D341Med (cell line): Measurements from ENCODE around the gene CLPTM1L.
"Not testable (repeated sequence)": the region's sequence is repeated elsewhere in the genome, so short reads cannot be mapped to it uniquely, and the experiment has no call there.

Source experiments
- DNase-seq: peaks from one replicate; pipeline ENCODE4 v3.0.0; 2012; ENCODE audit warnings: low spot score

CLPTM1L gene

DNA sequence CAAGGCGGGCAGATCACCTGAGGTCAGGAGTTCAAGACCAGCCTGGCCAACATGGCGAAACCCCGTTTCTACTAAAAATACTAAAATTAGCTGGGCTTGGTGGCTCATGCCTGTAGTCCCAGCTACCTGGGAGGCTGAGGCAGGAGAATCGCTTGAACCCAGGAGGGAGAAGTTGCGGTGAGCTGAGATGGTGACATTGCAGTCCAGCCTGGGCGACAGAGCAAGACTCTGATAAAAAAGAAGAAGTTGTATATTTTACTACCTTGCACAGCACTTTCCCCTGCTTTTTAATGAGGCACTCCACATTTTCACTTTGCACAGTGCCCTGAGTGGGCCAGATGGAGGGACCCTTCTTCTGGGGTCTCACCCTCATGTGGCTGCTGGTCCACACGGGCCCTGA, 15.5 kb upstream of the CLPTM1L start:
- not testable (repeated sequence) for DNase-seq

DNA sequence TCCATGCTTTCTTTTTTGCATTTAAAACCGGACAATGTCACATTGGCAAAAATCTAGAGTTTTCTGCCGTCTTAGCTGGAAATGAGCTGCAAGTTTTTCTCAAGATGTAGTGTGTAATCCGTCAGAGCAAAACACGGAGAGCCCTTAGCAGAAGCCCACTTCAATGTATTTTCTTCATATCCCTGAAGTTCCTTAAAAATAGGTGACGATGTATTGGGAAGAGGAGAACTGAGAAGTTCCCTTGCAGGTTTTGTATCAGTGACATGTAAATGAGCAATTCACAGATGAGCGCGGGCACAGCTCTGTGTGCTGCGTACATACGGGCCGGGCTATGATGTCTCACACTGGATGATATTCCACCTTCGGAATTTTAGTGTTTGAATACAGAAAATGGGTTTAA, 14.8 kb upstream of the CLPTM1L start:
- DNase-seq = no peak

GRCh38 chr5:1359031-1359645, 14.2 kb upstream of the CLPTM1L start:
- DNase-seq = no peak

DNA sequence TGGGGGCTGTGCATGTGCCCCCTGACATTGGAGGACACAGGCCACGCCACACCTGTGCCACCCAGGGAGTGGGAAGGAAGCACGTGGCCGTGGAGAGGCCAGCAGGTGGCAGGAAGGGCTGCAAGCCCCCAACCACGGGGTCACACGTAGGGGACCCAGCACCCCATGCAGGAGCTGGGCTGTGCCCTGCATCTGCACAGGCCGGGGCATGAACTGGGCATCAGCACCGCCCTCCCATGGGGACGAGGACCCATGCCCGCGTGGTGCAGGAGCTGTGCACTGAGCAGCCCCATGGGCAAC, 13.8 kb upstream of the CLPTM1L start:
- no peak for DNase-seq

GRCh38 chr5:1357946-1358725, 13.2 kb upstream of the CLPTM1L start:
- DNase-seq = no peak

DNA sequence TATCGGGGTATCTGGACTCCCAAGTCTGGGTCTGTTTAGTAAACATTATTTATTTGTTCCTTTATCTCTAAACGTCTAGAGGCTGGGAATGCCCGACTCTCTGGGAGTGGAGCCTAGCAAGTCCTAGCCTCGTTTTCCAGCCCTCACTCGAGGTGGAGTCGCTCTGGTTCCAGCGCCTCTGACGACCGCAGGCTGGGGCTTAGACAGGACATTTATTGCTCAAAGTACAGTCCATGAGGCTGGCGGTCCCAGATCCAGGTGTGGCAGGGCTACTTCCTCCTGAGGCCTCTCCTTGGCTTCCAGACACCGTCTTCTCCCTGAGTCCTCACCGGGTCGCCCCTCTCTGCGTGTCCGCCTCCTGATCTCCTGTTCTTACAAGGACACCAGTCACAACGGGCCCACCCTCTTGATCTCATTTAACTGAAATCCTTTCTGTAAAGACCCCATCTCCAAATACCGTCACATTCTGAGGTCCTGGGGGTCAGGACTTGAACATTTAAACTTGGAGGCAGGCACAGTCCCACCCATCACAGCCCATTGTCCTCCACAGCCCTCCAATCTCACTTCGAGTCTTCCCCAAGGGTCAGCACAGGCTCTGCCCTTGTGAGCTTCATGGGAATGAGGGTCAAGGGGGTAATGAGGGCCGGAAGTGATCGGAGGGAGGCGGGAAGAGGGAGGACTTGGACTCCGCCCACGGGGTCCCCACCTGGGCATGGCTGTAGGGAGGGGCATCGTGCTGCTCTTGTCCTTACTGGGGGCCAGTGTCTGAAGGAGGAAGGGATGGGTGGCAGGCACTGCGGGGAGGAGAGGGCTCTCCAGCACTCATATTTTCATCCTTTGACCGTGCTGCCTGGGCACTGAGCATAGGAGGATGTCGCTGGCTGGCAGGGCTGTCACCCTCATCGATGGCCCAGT, 12.2 kb upstream of the CLPTM1L start:
- no peak for DNase-seq

GRCh38 chr5:1354576-1354975, 9.7 kb upstream of the CLPTM1L start:
- DNase-seq = no peak

- DNase-seq = no peak
Measured at GRCh38 chr5:1352231-1353219, 7.6 kb upstream of the CLPTM1L start.

DNA sequence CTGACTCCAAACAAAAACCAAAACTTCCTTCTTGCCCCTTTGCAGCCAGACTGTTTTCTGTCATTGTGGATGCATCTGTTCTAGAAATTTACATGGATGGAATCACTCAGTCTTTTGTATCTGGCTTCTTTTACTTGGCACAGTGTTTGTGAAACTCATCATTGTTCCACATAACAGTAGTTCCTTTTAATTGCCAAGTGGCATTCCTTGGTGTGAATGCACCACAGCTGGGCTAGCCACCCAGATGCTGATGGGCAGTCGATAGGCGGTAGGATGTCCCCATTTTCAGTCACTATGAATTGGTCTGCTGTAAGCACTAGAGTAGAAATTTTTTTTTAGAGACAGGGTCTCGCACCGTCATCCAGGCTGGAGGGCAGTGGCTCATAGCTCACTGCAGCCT, 6.3 kb upstream of the CLPTM1L start:
- DNase-seq = no peak

DNA sequence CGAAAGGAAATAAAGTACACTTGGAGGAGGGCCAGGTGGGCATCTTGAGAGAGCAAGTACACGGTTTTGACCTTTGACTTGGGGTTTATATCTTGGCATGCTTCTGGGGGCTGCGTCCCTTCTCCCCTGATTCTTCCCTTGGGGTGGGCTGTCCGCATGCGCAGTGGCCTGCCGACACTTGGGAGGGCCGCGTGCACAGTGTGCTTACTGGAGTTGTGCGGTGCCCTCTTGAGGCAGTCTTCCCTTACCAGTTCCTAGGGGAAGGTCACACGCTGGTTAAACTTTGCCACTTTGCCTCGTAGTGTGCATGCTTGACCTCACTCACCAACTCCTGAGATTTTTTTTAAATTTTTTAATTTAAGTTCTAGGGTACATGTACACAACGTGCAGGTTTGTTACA, 4.3 kb upstream of the CLPTM1L start:
- no peak for DNase-seq

- DNase-seq = no peak
Measured at GRCh38 chr5:1348986-1349245, 4.0 kb upstream of the CLPTM1L start.

DNA sequence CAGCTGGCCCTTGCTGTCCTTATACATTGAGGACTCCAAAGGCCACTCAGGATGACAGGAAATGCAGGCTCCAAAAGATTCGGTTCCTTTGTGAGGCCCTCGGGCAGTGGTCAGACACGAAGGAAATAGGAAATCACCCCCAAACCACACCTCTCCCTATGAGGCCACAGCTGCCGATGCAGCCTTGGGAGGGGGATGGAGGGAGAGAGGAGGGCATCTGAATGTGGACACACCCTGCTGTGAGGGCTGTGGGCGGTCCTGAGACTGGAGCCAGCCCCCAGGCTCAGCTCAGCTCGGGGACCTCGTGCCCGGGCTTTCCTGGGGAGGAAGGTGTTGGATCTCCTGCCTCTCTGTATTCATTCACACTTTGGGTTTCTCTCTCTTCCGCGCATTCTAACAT, 2.7 kb upstream of the CLPTM1L start:
- DNase-seq = no peak

DNA sequence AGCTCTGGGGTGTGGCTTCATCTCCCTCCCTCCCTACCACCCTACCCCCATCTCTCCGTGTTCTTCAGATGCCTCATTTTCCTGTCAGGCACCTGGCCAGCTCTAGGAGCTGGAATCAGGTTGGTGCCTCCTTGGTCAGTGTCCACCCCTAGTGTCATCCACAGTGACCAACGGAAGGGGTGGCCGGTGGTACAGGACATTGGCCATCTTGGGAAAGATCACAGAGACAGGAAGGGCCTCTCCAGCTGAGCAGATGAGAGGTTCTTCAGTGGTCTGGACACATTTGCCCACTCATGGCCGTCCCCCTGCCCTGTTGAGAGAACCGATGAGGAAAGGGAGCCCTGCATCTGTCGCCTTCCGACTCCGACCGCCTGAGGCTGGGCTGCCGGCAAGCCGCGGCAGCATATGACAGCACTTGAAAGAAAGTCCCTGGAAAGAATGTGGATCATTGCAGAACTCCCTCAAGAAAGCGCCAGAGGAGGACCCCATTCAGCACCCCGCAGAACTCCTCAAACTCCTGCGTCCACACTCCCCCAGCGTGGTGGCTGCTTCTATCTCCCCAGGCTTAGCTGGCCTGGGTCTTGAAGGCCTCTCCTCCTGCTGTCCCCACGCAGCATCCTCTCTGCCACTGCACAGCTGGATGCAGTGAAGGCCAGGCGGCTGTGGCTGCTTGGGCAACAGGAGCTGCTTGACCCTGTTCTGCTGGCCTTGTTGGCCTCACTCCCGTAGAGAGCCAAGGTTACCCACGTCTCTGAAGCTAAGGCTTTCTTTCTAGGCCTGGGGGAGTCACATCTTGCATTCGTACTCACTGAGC, 1.9 kb upstream of the CLPTM1L start:
- no peak for DNase-seq

DNA sequence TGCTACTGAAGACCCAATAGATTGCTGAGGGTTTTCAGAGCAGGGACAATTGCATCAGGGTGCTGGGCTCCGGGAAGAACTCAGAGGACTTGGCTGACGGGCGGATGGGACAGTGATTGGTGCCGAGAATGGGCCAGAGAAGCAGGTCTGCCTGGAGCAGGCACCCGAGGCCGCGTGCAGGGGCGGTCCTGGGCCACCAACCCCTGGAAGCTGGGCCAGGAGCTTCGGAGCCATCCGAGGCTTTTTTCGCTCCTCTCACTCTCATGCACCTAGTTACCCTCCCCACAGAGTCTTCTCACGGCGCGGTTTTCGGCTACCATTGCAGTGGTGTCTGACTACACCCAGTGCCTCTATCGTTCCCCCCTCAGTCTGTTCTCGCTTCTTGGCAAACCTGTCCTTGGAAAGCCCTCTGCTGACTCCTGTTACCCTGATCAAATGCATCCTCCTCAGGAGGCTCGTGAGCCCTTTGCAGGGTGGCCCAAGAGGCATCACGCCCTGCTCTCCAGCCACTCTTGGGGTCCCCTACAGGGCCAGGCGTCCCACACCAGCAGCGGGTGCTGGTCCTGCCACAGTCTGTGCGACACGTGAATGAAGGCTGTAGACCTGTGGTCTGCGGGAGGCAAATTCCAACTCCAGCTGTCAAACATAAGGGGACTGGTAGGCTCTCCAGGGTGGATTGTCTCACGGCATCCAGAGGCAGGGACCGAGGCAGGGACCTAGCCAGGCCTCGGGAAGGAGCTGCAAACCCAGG, 1.2 kb upstream of the CLPTM1L start:
- DNase-seq = no peak

- no peak for DNase-seq
Measured at GRCh38 chr5:1343931-1344901, 683 bp downstream of the CLPTM1L start.

DNA sequence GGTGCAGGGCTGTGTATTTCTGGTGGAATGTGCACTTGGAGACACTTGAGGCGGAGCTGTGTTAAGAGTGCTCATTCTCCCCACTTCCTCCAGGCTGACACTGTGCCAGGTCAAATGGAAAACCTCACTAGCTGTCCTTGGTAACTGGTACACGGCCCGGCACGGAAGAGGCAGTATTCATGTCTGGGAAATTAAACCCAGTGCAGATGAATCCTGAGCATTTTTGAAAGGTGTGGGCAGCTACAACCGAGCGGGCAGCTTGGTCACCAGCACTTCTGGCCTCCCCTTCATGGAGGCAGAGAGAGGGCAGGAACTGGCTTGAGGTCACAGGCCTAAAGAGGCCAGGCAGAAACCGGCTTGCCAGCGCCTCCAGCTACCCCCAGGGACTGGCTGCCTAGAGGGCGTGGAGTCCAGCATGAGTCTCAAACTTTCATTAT, 1.6 kb downstream of the CLPTM1L start:
- no peak for DNase-seq

DNA sequence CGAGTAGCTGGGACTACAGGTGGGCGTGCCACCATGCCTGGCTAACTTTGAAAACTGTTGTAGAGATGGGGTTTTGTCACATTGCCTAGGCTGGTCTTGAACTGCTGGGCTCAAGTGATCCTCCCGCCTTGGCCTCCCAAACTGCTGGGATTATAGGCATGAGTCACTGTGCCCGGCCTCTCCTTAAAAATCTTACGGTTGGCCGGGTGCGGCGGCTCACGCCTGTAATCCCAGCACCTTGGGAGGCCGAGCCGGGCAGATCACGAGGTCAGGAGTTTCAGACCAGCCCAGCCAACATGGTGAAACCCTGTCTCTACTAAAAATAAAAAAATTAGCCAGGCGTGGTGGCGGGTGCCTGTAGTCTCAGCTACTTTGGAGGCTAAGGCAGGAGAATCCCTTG, 2.2 kb downstream of the CLPTM1L start:
- DNase-seq = not testable (repeated sequence)

GRCh38 chr5:1342268-1342667, 2.6 kb downstream of the CLPTM1L start:
- no peak for DNase-seq

DNA sequence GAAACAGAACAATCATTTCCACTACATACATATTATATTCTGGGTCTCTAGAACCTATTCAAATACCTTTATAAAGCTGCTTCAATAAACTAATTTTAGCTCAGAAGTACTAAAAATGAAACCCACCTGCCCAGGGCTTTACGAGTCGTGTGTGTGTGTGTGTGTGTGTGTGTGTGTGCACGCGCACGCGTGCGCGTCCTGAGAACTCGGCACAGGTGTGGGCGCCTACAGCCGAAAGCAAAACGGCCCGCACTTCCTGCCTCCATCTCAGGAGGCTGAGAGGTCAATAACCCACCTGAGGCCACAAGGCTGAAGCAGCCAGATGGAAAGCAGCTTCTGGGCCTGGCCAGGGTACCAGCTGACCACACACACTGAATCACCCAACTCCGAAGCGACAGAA, 3.0 kb downstream of the CLPTM1L start:
- DNase-seq = no peak
